ENCODE measurements around the gene PSMA5.
"Not testable (repeated sequence)": the region's sequence is repeated elsewhere in the genome, so short reads cannot be mapped to it uniquely, and the experiment has no call there.

The PSMA5 gene

GRCh38 chr1:109468061-109468460 lies 41.8 kb upstream of the PSMA5 start:
- TF ChIP-seq ZFX (IDR thresholded peaks at IDR 0.05; ENCODE audit: borderline replicate concordance) = no peak
- no peak for TF ChIP-seq CTCF (IDR thresholded peaks at IDR 0.05)
- no peak overlapping the region for H3K27ac ChIP-seq

DNA sequence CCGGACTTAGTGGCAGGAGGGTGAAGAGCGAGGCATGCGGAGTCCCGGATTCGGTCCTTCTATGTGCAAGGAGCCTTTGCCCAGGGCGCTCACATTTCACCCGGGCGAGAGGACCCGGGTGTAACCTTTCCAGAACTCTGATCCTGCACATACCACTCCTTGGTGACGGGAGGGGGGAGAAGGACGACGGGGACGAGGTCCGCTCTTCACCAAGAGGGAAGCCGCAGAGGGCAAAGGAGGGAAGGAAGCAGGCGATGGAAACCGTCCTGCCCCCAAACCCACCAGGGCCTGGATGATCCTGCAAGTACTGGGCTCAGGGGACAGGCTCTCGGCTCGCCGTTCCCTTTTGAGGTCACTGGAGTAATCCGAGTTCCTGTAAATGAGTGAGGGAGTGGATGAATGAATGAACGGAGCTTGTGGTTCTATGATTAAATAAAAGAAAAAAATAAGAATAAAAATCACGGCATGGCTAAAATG lies 41.1 kb upstream of the PSMA5 start:
- H3K27ac ChIP-seq = no peak overlapping the region
- TF ChIP-seq CTCF (IDR thresholded peaks at IDR 0.05) (no peak), ZFX (IDR thresholded peaks at IDR 0.05; ENCODE audit: borderline replicate concordance) (no peak)

- no peak for TF ChIP-seq ZFX (IDR thresholded peaks at IDR 0.05; ENCODE audit: borderline replicate concordance)
- TF ChIP-seq CTCF (IDR thresholded peaks at IDR 0.05) = peak; percentile 24; the same call in 1 of the 2 replicates
- peak within 1 kb of the TSS; percentile 42 for H3K27ac ChIP-seq
Observed at GRCh38 chr1:109466452-109467300, 40.4 kb upstream of the PSMA5 start, which contains the start of gene SYPL2. SYPL2 (plus strand) TSS chr1:109466546; CDS start chr1:109466844, 298 bp downstream.

- peak overlapping the region; percentile 42 for H3K27ac ChIP-seq
Observed at GRCh38 chr1:109466125-109466451, 39.8 kb upstream of the PSMA5 start.

GRCh38 chr1:109457819-109458218 lies 31.6 kb upstream of the PSMA5 start:
- TF ChIP-seq CTCF (IDR thresholded peaks at IDR 0.05) (no peak), ZFX (IDR thresholded peaks at IDR 0.05; ENCODE audit: borderline replicate concordance) (no peak)
- H3K27ac ChIP-seq = no peak overlapping the region

More at GRCh38 chr1:109466125-109466451, 39.8 kb upstream of the PSMA5 start:
- TF ChIP-seq CTCF (IDR thresholded peaks at IDR 0.05) (no peak), ZFX (IDR thresholded peaks at IDR 0.05; ENCODE audit: borderline replicate concordance) (no peak)

DNA sequence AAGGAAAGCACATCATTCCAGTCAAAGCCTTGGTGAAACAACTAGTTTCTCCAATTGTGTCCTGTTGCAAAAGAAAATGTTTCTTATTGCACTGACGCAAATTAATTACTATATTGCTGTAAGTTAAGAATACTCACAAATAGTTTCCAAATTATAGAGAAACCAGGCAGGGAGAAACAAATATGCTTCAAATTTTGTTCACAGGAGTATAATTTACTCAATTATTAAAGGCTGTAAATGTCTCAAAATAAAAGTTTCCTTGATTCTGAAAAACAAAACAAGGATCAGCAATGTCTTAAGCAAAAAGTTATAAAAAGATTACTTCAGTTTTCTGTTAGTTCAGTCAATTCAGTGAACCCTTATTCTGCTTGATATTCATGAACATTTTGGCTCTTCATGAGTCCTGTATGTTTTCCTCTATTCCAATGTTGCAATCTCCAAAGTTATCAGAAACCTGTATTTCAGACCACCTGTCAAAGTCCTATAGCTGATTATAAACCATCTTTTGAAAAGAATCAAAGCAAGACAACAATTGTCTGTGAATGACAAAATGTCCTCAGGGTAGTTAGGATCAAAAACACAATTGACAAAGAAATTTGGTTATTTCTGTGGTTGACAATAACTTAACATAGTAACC lies 28.4 kb upstream of the PSMA5 start:
- H3K27ac ChIP-seq = no peak overlapping the region
- no peak for TF ChIP-seq ZFX (IDR thresholded peaks at IDR 0.05; ENCODE audit: borderline replicate concordance)
- TF ChIP-seq CTCF (IDR thresholded peaks at IDR 0.05) = no peak

DNA sequence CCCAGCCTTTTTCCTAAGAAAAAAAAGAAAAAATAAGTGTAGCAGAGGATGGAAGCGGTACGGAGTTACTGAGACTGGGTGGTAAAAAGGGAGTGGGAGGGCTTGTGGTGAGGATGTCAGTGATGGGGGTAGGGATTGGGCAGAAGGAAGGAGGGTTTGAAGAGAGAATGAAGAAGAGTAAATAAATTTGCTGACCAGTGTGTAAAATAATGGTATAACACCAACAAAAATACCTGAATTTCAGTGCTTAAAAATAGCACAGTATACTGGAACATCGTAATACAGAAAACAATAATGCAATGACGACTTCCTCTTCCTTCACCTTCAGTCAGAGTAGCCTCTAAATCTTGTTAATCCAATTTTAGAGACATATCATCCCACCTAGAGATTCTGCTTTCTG lies 21.3 kb upstream of the PSMA5 start:
- TF ChIP-seq ZFX (IDR thresholded peaks at IDR 0.05; ENCODE audit: borderline replicate concordance) = no peak
- TF ChIP-seq CTCF (IDR thresholded peaks at IDR 0.05) = no peak
- no peak overlapping the region for H3K27ac ChIP-seq

GRCh38 chr1:109445949-109446695 lies 19.9 kb upstream of the PSMA5 start:
- not testable (repeated sequence) for H3K27ac ChIP-seq

All from 22Rv1 (cell line).